ENCODE data around the gene ABCA7. TPM values are rescaled to one million over a fixed set of nuclear protein-coding genes. Genes with fewer than 3 reads are reported as not detected.
A peak's percentile ranks its signal among the peaks of the same experiment; 100 is the strongest.

The ABCA7 gene
- total and polyA plus RNA-seq, 2 of the 13 experiments (the other 11 are each of a cell fraction or from before 2014, with no cell fraction given): 4.4 to 32.4 TPM

GRCh38 chr19:993361-993830 lies 46.5 kb upstream of the ABCA7 start (continued):
- peak; percentile 50; the same call in 1 of the 2 replicates for TF ChIP-seq ELF3 (CRISPR knock-in tag; IDR thresholded peaks at IDR 0.05)
- no peak for TF ChIP-seq IKZF1 (IDR thresholded peaks at IDR 0.05)
- TF ChIP-seq WIZ (CRISPR knock-in tag; IDR thresholded peaks at IDR 0.05): no peak
- TF ChIP-seq ZNF782 (CRISPR knock-in tag; IDR thresholded peaks at IDR 0.05; ENCODE audit: borderline replicate concordance): no peak
- no peak for TF ChIP-seq FOXA1 (IDR thresholded peaks at IDR 0.05)
- TF ChIP-seq FOXA1 (CRISPR knock-in tag; IDR thresholded peaks at IDR 0.05): no peak
- TF ChIP-seq DZIP1 (CRISPR knock-in tag; IDR thresholded peaks at IDR 0.05): no peak
- TF ChIP-seq NCOR1 (IDR thresholded peaks at IDR 0.05; ENCODE audit: borderline replicate concordance, low read length): no peak
- TF ChIP-seq SKIL (CRISPR knock-in tag; IDR thresholded peaks at IDR 0.05; ENCODE audit: borderline replicate concordance): peak; percentile 56; the same call in 1 of the 2 replicates
- 0 out of 2 replicates have a peak, but pooled peaks have one; percentile 50 for TF ChIP-seq KLF6 (CRISPR knock-in tag; IDR thresholded peaks at IDR 0.05)
- peak; percentile 84 for TF ChIP-seq NR2F6 (IDR thresholded peaks at IDR 0.05)
- peak; percentile 93 for TF ChIP-seq NR2F6 (CRISPR knock-in tag; IDR thresholded peaks at IDR 0.05)
- TF ChIP-seq SRSF9 (IDR thresholded peaks at IDR 0.05; ENCODE audit: borderline replicate concordance, insufficient read depth, low read depth, low read length, poor library complexity, severe bottlenecking): no peak
- TF ChIP-seq NKX3-1 (CRISPR knock-in tag; IDR thresholded peaks at IDR 0.05): no peak
- no peak for TF ChIP-seq SMARCC2 (IDR thresholded peaks at IDR 0.05)
- TF ChIP-seq ARNTL (CRISPR knock-in tag; IDR thresholded peaks at IDR 0.05): peak; percentile 82
- no peak for TF ChIP-seq HOXA5 (CRISPR knock-in tag; IDR thresholded peaks at IDR 0.05)
- TF ChIP-seq PAX8 (CRISPR knock-in tag; IDR thresholded peaks at IDR 0.05; ENCODE audit: borderline replicate concordance): no peak
- TF ChIP-seq SMAD9 (CRISPR knock-in tag; IDR thresholded peaks at IDR 0.05): no peak
- no peak for TF ChIP-seq SP2 (CRISPR knock-in tag; IDR thresholded peaks at IDR 0.05)
- TF ChIP-seq SP5 (CRISPR knock-in tag; IDR thresholded peaks at IDR 0.05; ENCODE audit: borderline replicate concordance, low read depth): peak; percentile 88
- TF ChIP-seq ZNF550 (CRISPR knock-in tag; IDR thresholded peaks at IDR 0.05; ENCODE audit: borderline replicate concordance): no peak
- peak; percentile 47; the same call in 1 of the 2 replicates for TF ChIP-seq GABPB1 (CRISPR knock-in tag; IDR thresholded peaks at IDR 0.05)
- TF ChIP-seq ZNF83 (CRISPR knock-in tag; IDR thresholded peaks at IDR 0.05; ENCODE audit: borderline replicate concordance): no peak
- peak; percentile 41; the same call in 1 of the 2 replicates for TF ChIP-seq ZSCAN9 (CRISPR knock-in tag; IDR thresholded peaks at IDR 0.05; ENCODE audit: borderline replicate concordance)
- TF ChIP-seq ZBTB26 (CRISPR knock-in tag; IDR thresholded peaks at IDR 0.05; ENCODE audit: borderline replicate concordance): peak; percentile 21
- no peak for TF ChIP-seq HBP1 (CRISPR knock-in tag; IDR thresholded peaks at IDR 0.05; ENCODE audit: low read depth)

All from HepG2 (cell line).